ENCODE measurements around the gene RASGRF2.

- TF ChIP-seq POLR2AphosphoS5 (IDR thresholded peaks at IDR 0.05; ENCODE audit: borderline replicate concordance, low read depth, low read length) (no peak), EZH2 (IDR thresholded peaks at IDR 0.05) (no peak)
Measured at GRCh38 chr5:81014348-81014747, 54.2 kb downstream of the RASGRF2 start.
